Measurements from ENCODE around the gene ACAD11.

- no peak for TF ChIP-seq POLR2A (IDR thresholded peaks at IDR 0.05; ENCODE audit: low read length)
- no peak for TF ChIP-seq GATA1 (IDR thresholded peaks at IDR 0.05; ENCODE audit: low read depth, low read length)
Measured at GRCh38 chr3:132630612-132631011, 29.0 kb downstream of the ACAD11 start.
